GM18868 (cell line): ENCODE results near the gene CREBBP.

Experiments used
- ATAC-seq: cut with Tn5 transposase; IDR thresholded peaks from one replicate; pipeline ENCODE4 v1.9.1; 2021; ENCODE audit warnings: mild to moderate bottlenecking, moderate library complexity; ENCODE audit not compliant: unreplicated experiment

CREBBP gene

DNA sequence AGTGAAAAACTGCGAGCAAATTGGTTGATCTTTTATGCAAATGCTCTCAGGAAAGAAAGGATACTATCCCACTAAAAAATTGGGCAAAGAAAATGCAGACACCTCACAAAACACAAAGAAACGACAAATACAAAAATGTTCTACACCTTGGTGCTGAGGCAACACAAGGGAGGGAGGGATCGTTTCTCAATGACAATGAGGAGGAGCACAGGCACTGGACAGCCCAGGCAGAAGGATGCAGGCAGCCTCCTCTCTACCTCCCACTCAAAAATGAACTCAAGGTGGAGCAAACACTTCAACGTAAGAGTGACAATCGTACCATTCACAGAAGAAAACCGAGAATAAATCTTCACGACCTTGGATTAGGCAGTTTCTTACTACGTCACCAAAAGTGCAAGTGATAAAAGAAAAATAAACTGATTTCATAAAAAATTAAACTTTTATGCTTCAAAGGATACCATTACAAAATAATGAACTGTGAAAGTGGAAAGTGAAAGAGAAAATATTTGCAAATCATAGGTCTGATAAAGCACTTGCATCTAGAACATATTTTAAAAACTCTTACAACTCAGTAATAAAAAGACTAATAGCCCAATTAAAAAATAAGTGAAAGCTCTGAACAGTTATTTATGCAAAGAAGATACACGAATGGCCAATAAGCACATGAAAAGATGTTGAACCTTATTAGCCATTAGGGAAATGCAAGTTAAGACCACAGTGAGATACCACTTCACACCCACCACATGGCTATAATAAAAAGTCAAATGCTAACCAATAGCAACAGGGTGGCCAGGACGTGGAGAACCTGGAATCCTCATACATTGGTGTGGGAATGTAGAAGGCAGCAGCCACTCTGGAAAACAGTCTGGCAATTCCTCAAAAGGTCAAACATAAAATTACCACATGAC is 82.4 kb downstream of the CREBBP start:
- ATAC-seq = no peak

GRCh38 chr16:3797473-3797872 is 83.0 kb downstream of the CREBBP start:
- peak; percentile 71 for ATAC-seq

GRCh38 chr16:3793161-3793576 is 87.3 kb downstream of the CREBBP start:
- ATAC-seq = no peak

GRCh38 chr16:3792472-3793012 is 88.0 kb downstream of the CREBBP start:
- no peak for ATAC-seq

- ATAC-seq = no peak
These were observed 88.8 kb downstream of the CREBBP start for GRCh38 chr16:3791701-3792100.

GRCh38 chr16:3789375-3790099 is 91.0 kb downstream of the CREBBP start:
- ATAC-seq = no peak

- ATAC-seq = no peak
These were observed 91.7 kb downstream of the CREBBP start for GRCh38 chr16:3788711-3789374.

DNA sequence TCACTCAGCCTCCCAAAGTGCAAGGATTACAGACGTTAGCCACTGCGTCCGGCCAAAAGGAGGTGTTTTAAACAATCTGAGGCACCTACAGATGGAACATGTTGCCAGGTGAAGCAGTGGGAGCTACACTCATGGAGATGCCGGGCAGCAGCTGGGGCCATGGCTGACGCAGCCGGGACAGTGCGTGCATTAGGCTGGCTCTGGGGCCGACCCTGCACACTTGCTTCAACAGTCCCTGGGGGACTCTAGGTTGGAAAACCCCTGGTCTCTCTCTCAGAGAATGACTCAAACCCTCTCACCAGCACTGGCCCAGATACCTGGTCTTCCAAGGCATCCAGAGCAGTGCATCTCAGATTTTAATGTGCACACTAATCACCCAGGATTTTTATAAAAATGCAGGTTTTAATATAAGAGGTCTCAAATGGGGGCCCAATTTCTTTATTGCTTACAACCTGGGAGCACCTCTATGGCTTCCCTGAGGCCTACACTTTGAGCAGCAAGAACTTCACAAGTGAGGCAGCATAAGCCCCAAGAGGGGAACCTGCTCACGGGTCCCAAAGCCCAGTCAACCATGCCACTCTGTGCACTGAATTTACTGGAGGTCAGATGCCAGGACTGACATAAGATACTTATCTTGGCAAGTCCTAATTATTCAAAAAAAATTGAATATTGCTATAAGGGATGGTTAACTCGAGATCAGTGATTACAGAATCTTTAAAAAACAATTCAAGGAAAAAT is 92.4 kb downstream of the CREBBP start:
- peak; percentile 92 for ATAC-seq

GRCh38 chr16:3785413-3785812 is 95.1 kb downstream of the CREBBP start:
- ATAC-seq = no peak

DNA sequence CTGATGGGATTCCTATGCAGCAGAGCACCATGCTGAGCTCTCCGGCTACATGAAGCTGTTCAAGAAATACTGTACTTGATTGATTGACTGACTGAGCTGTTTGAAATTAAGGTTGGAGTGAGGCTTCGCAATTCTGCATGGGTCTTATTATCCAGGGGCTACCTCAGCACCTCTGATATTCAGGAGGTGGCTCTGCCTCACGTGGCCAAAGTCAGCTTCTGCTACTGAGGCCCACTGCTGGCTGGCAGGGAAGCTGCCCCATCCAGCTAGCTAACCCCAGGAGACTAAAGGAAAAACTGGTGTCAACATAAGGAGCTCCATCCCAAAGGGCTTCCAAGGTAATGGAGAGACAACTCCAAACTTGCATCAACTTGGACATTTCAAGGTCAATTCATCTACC is 97.0 kb downstream of the CREBBP start:
- ATAC-seq = no peak

DNA sequence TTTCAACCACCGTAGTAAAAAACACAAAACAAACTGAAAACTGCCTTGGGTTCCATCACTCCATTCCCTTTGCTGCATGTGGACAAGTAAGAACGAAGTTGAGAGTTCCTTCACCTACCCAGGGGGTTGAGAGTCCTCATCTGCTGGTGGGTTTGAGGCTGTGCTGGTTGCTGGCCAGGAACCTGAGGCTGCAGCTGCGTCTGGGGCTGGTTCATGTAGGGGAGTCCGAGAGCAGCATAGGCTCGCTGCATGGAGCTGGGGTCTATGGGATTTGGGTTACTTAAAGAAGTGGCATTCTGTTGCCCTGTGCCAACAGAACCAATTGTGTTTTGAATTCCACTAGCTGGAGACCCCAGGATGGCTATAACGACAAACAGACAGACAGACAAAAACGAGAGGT is 97.9 kb downstream of the CREBBP start:
- no peak for ATAC-seq

- no peak for ATAC-seq
These were observed 99.1 kb downstream of the CREBBP start for GRCh38 chr16:3781421-3781820.

DNA sequence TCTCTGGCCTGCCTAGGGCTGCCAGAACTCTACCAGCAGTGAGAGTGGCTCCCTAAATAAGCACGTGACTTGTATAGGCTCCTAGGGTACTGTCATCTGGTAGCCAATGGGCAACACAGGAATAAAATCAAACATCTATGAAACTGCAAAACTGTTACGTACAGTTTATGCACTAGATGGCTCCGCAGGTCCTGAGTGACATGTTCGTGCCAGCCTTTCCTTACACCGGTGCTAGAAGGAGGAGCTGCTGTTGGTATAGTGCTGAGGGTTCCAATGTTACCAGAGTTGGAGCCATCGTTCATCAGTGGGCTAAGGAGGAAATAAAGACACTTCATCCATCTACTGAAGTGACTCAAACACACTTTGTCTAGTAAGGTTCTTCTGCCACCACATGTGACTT is 99.9 kb downstream of the CREBBP start:
- ATAC-seq = no peak

DNA sequence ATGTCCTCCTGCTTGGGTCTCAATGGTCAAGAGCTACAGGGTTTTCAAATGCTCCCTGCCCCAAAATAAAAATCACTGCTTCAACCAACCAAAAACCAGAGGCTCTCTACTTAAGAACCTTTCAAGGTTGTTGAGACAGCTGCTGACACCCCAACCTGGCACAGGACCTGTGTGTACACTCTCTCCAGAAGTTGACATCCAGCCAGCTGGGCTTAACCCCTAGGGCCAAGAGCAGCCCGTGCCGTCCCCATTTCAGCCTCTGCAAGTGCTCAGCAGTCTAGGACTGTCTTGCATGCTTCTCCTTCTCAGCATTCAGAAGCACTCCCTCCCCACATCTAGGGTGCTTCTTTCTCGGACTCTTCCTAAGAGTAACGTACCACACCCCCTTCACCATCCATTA is 104.2 kb downstream of the CREBBP start:
- no peak for ATAC-seq

- ATAC-seq = no peak
These were observed 105.7 kb downstream of the CREBBP start for GRCh38 chr16:3774819-3775218.

DNA sequence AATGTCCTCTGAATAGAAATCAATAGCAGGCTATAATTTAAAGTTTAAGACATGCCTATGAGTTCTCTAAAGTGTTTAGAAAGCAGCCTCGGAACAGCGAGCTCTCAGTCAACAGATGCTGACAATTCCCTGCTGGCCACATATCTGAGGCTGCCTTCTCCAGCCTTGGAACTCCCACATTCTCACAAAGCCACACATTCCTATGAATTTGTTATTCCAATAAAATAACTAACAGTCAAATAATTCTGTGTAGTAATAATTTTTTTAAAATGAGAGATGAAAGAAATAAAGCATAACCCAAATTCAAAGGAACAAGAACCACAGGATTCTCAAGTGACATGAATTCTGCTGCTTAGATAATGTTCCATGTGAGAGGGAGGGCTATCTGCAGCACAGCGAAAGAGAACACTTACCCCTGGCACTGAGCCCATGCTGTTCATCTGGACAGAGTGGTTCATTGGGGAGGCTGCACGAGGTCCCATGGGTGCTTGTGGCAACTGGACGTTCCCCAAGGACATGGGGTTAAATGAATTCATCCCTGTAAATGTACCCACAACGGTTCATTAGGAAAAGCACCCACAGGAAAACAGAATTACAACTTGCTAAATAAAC is 106.3 kb downstream of the CREBBP start:
- no peak for ATAC-seq

- ATAC-seq = no peak
These were observed 106.8 kb downstream of the CREBBP start for GRCh38 chr16:3773663-3774062.

DNA sequence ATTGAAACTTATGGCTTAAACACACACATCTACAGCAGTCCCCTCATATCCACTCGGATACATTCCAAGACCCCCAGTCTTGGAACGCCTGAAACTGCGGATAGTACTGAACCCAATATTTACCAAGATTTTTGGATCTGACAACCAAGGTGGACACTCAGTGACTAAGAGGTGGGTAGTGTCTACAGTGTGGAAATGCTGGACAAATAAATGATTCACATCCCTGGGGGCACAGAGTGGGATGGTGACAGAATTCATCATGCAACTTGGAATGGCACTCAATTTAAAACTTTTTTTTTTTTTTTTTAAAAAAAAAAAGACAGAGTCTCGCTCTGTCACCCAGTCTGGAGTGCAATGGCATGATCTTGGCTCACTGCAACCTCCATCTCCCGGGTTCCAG is 109.0 kb downstream of the CREBBP start:
- ATAC-seq = no peak

- ATAC-seq = no peak
These were observed 110.0 kb downstream of the CREBBP start for GRCh38 chr16:3770530-3770929.

DNA sequence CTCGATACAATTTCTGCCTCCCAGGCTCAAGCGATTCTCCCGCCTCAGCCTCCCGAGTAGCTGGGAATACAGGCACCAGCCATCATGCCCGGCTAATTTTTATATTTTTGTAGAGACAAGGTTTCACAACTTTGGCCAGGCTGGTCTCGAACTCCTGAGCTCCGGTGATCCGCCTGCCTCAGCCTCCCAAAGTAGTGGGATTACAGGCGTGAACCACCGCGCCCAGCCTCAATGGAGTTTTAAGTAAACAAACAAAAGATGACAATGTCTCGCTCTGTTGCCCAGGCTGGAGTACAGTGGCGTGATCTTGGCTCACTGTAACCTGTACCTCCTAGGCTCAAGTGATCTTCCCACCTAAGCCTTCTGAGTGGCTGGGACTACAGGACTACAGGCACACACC is 110.6 kb downstream of the CREBBP start:
- no peak for ATAC-seq
